Fibroblast of the aortic adventitia (primary cell): ENCODE data around the gene IZUMO4. TPM values are rescaled to one million over a fixed set of nuclear protein-coding genes. Genes with fewer than 3 reads are reported as not detected.

ENCODE experiments used
- DNase-seq: peaks from one replicate; pipeline ENCODE4 v3.0.0-alpha.2; 2010; ENCODE audit warnings: low read depth
- H3K4me3 ChIP-seq: 2 replicates; pipeline ENCODE4 v1.5.1; 2011; ENCODE audit warnings: low read depth, mild to moderate bottlenecking, control low read depth, low read length, moderate library complexity
- total RNA-seq: library from RNA; depleted of rRNA; stranded (reverse); fragments of >200 nt; gene quantifications from 2 replicates; pipeline ENCODE4 v1.2.3, GENCODE V29; 2012; ENCODE audit warnings: low replicate concordance
- TF ChIP-seq, protein P1 (sequence below): IDR thresholded peaks from 2 replicates; pipeline ENCODE4 v1.5.1; 2011; ENCODE audit warnings: mild to moderate bottlenecking, low read length, control low read depth, inconsistent platforms; ENCODE audit not compliant: insufficient read depth

The IZUMO4 gene
- total RNA-seq, 1 donor, result 1.4 TPM

GRCh38 chr19:2144190-2144589 lies 47.5 kb downstream of the IZUMO4 start:
- TF ChIP-seq, protein P1, sequence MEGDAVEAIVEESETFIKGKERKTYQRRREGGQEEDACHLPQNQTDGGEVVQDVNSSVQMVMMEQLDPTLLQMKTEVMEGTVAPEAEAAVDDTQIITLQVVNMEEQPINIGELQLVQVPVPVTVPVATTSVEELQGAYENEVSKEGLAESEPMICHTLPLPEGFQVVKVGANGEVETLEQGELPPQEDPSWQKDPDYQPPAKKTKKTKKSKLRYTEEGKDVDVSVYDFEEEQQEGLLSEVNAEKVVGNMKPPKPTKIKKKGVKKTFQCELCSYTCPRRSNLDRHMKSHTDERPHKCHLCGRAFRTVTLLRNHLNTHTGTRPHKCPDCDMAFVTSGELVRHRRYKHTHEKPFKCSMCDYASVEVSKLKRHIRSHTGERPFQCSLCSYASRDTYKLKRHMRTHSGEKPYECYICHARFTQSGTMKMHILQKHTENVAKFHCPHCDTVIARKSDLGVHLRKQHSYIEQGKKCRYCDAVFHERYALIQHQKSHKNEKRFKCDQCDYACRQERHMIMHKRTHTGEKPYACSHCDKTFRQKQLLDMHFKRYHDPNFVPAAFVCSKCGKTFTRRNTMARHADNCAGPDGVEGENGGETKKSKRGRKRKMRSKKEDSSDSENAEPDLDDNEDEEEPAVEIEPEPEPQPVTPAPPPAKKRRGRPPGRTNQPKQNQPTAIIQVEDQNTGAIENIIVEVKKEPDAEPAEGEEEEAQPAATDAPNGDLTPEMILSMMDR, result no peak
- no peak overlapping the region for H3K4me3 ChIP-seq
- DNase-seq, result no peak

GRCh38 chr19:2145831-2146241 lies 49.1 kb downstream of the IZUMO4 start:
- TF ChIP-seq, protein P1, result no peak
- no peak overlapping the region for H3K4me3 ChIP-seq
- no peak for DNase-seq

DNA sequence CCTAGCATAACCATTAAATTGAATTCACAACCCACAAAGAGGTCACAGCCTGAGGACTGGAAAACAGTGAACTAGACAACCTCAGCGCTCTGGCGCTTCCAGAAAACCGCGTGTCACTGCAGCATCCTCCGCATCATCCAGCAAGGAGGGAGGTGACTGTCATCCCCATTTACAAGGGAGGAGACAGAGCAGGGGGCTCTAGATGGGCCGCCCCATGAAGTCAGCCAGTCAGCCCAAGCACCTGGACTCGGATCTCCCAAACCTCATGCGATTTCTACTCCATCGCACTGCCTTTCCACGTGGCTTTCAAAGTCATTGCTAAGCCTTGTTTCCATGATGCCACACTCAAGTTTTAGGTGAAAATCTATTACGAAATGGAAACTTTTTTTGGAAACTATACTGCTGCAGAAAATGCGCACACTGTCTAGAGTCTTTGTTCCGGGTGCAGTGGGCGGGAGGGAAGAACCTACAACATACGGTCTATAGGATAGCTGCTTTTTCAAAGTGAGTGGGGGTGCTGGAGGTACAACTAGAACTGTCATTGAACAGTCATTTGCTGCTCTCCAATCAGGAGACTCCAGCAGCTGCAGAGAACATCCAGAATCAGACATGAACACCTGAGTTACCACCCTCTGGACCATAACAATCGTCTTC lies 51.9 kb downstream of the IZUMO4 start:
- TF ChIP-seq, protein P1, result no peak
- no peak for DNase-seq
- H3K4me3 ChIP-seq, result no peak overlapping the region

Other genes with a start within 250 kb of the IZUMO4 start
- 9.0 and 13.0 TPM in 2 replicates for gene REXO1, start 248.4 kb upstream of the IZUMO4 start, total RNA-seq
- gene KLF16, start 233.3 kb upstream of the IZUMO4 start, total RNA-seq, result 6.5 and 7.3 TPM in 2 replicates
- gene ABHD17A, start 211.4 kb upstream of the IZUMO4 start, total RNA-seq, result 48.0 and 51.2 TPM in 2 replicates
- gene ADAT3, start 191.5 kb upstream of the IZUMO4 start, total RNA-seq, result 2.6 and 4.2 TPM in 2 replicates
- 51.6 and 59.3 TPM in 2 replicates for gene SCAMP4, start 191.5 kb upstream of the IZUMO4 start, total RNA-seq
- 29.6 and 47.5 TPM in 2 replicates for gene CSNK1G2, start 155.7 kb upstream of the IZUMO4 start, total RNA-seq
- gene BTBD2, start 81.2 kb upstream of the IZUMO4 start, total RNA-seq, result 15.5 and 59.3 TPM in 2 replicates
- gene MKNK2, start 45.7 kb upstream of the IZUMO4 start, total RNA-seq, result 75.8 and 84.3 TPM in 2 replicates
- 7.4 and 40.4 TPM in 2 replicates for gene MOB3A, start 589 bp upstream of the IZUMO4 start, total RNA-seq
- gene AP3D1, start 54.7 kb downstream of the IZUMO4 start, total RNA-seq, result 82.7 and 102 TPM in 2 replicates
- 10.3 and 12.0 TPM in 2 replicates for gene DOT1L, start 67.0 kb downstream of the IZUMO4 start, total RNA-seq
- gene PLEKHJ1, start 139.4 kb downstream of the IZUMO4 start, total RNA-seq, result 30.9 and 33.4 TPM in 2 replicates
- gene SF3A2, start 139.9 kb downstream of the IZUMO4 start, total RNA-seq, result 11.9 and 29.6 TPM in 2 replicates
- 0.81 and 1.8 TPM in 2 replicates for gene AMH, start 152.4 kb downstream of the IZUMO4 start, total RNA-seq
- gene JSRP1, start 159.5 kb downstream of the IZUMO4 start, total RNA-seq, result 0.27 and 0.74 TPM in 2 replicates
- not detected in 2 replicates for gene PEAK3, start 185.3 kb downstream of the IZUMO4 start, total RNA-seq
- gene LINGO3, start 211.2 kb downstream of the IZUMO4 start, total RNA-seq, result not detected in 2 replicates
- gene LSM7, start 231.7 kb downstream of the IZUMO4 start, total RNA-seq, result 108 and 130 TPM in 2 replicates
- gene SPPL2B, start 231.8 kb downstream of the IZUMO4 start, total RNA-seq, result 24.6 and 47.2 TPM in 2 replicates